Measurements from ENCODE around the gene ZNF831.

ZNF831 gene

GRCh38 chr20:59179988-59180387, 16.4 kb downstream of the ZNF831 start:
- no peak for DNase-seq (ENCODE audit: low read depth)

DNA sequence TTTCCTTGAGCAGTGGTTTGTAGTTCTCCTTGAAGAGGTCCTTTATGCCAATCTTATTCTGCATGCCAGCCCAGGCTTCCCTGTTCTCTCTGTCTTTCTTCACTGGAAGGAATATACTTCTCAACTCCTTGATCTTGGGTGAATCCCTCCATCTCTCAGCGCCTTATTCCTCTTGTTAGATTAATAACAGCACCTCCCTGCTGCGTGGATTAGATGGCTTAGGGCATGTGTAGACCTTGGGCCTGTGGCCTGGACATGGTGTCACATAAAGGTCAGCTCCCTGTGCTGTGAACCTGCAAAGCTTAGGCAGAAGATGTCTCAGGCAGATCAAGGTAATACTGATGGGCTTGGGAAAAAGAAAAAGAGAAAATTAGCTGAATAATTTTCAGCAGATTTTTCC, 18.3 kb downstream of the ZNF831 start:
- no peak for DNase-seq (ENCODE audit: low read depth)

GRCh38 chr20:59182401-59183044, 18.9 kb downstream of the ZNF831 start:
- no peak for DNase-seq (ENCODE audit: low read depth)

GRCh38 chr20:59183751-59184150, 20.1 kb downstream of the ZNF831 start:
- no peak for DNase-seq (ENCODE audit: low read depth)

DNA sequence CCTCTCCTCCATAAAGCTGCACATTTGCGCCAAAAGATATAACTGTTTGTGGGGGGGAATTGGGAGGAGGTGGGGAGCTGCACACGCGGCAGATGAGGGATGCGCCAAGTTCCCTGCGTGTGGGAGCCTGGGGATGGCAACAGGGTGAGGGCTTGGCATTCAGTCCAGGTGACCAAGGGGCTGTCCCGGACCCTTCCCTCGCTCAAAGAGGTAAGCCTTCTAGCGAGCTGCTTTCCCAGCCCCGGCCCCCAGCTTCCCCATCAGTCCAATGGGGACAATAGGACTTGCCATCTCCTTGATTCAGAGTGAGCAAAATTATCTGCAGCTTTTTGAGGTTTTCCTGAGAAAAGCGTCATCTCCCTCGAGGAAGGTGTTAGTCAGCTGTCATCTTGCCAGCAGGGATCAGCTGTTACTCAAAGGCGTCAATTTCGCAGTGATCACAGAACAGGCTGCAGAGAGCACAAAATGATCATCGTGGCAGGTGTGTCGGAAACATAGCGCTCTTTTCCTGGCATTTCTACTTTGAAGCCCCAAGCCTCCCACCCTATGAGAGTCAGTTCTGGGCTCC, 21.3 kb downstream of the ZNF831 start:
- DNase-seq (ENCODE audit: low read depth) = no peak

DNA sequence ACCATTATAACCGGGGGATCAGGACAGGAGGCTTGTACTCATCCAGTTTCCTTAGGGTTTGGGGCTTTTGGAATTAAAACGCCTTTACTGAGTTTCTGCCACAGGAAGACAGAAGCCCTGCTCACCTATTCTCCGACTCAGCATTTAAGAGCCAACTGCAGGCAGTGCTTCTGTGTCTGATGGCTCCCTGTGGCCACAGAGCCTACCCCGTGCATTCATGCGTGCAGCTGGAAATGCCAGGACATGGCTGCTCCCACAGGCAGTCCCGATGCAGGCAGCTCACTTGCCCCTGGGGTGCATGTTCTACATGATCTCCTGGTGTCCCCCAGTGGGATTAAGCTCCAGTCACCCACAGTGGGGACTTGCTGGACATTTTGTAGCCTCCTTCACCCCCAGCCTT, 22.2 kb downstream of the ZNF831 start:
- no peak for DNase-seq (ENCODE audit: low read depth)

- DNase-seq (ENCODE audit: low read depth) = no peak
These were observed 26.8 kb downstream of the ZNF831 start for GRCh38 chr20:59190466-59190865.

GRCh38 chr20:59191036-59191755, 27.6 kb downstream of the ZNF831 start:
- DNase-seq (ENCODE audit: low read depth) = no peak

- DNase-seq (ENCODE audit: low read depth) = no peak
These were observed 28.3 kb downstream of the ZNF831 start for GRCh38 chr20:59191756-59192532.

DNA sequence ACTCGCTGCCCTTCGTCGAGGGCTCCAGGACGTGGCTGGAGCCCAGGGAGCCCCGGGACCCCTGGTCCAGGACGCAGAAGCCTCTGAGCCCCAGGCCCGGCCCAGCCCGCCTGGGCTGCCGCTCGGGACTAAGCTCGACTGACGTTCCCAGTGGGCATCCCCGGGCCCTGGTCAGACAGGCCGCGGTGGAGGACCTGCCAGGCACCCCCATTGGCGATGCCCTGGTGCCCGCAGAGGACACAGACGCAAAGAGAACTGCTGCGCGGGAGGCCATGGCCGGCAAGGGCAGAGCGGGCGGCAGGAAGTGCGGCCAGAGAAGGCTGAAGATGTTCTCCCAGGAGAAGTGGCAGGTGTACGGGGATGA, 28.9 kb downstream of the ZNF831 start:
- no peak for DNase-seq (ENCODE audit: low read depth)

DNA sequence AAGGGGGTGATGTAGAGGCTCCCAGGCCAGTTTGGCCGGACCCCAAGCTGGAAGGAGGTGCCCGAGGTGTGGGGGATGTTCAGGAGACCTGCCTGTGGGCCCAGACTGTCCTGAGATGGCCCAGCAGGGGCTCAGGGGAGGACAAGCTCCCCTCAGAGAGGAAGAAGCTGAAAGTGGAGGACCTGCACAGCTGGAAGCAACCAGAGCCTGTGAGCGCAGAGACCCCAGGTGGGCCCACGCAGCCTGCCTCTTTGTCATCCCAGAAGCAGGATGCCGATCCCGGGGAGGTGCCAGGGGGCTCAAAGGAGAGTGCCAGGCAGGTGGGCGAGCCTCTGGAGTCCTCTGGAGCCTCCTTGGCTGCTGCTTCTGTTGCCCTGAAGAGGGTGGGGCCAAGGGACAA, 29.7 kb downstream of the ZNF831 start:
- DNase-seq (ENCODE audit: low read depth) = no peak

DNA sequence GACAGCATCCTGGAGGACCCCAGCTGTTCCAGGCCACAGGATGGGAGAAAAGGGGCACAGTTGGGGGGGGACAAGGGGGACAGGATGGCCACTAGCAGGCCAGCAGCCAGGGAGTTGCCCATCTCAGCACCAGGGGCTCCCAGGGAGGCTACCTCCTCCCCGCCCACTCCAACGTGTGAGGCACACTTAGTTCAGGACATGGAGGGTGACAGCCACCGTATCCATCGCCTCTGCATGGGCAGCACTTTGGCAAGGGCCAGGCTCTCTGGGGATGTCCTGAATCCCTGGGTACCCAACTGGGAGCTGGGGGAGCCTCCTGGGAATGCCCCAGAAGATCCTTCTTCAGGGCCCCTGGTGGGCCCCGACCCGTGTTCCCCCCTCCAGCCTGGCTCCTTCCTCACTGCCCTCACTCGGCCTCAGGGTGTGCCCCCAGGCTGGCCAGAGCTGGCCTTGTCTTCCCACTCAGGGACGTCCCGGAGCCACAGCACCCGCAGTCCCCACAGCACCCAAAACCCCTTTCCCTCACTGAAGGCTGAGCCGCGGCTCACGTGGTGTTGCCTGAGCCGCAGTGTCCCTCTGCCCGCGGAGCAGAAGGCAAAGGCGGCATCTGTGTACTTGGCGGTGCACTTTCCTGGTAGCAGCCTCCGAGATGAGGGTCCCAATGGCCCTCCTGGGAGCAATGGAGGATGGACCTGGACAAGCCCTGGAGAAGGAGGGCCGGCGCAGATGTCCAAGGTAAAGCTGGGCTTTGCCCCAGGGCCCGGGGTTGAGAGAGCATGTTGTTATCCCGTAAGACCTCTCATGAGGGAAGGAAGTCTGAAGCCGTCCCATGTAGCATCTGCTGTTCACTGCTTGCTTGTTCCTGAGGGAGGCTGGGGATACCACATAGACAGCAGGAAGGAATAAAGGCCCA, 30.7 kb downstream of the ZNF831 start:
- no peak for DNase-seq (ENCODE audit: low read depth)

DNA sequence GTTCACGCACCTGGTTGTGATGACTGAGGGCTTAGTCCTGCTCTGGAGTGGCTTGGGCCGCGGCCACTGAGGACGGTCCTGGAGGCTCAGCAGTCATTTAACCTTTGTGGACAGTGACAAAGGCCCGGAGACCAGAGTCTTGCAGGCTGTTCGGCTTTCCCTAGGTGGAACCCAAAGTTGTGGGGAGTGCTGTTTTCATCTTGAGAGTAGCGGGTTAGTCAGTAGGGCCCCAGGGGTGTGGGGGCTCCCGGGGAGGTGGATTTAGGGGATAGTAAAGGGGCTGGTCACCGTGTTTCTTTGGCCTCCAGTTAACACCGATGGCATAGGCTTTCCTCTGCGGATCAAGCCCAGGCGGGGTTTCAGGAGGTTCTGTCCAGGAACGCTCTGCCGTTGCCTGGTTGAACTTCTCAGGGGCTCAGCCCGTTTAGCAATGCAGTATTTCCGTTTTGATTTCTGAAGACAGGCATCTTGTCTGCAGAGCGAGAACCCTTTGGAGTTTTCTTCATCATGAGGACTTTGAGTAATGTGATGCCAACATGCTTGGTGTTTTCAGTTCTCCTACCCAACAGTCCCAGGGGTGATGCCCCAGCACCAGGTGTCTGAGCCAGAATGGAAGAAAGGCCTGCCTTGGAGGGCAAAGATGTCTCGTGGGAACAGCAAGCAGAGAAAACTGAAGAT, 31.8 kb downstream of the ZNF831 start:
- no peak for DNase-seq (ENCODE audit: low read depth)

DNA sequence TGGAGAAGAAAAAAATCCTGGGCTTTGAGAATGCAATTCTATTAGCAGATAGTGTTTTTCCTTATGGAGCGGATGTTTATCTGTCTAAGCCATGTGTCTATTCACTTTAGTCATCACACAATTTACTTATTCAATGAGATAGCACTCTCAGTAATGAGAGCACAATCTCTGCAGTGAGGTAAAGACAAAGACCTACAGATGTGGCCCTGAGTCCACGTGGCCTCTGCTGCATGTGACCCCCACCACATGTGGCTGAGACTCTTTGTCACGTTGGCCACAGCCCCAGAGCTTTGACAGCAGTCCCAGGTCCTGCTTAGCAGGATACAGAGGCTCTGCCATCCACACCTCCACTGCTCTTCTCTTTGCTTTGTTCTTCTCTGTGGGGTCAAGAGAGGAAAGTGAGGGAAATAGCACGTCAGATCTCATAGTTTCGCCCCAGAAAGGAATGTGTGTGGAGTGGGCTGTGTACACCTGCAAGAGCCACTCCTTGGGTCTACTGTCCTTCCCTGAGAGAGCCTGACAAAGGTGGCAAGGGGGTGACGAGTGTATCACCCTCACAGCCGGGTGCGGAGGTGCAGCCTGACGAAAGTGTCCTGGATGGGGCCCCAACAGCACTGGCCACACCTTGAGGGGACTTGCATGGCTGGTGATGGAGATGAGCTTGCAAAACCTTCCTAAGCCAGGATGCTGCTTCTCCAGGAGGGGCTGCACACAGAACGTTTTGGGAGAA, 40.7 kb downstream of the ZNF831 start:
- DNase-seq (ENCODE audit: low read depth) = no peak

DNA sequence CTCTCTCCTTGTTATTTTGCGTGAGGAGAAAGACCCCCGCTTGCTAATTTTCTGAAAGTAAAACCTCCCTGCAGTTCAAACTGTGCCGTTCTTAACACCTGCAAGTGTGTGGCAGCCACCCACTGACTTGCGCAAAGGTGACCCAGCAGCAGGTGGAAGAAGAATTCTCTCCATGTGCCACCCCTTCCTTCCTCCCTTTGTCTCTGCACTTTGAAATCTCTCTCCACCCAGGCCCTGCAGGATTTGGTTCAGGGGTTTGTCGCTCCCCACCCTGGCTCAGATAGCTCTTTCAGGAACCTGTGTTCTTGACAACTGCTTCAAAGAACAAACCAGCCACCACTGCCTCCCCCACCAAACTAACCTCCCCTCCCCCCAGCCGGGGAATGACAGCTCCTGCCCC, 41.4 kb downstream of the ZNF831 start:
- DNase-seq (ENCODE audit: low read depth) = no peak

- DNase-seq (ENCODE audit: low read depth) = no peak
These were observed 43.6 kb downstream of the ZNF831 start for GRCh38 chr20:59207235-59207634.

DNA sequence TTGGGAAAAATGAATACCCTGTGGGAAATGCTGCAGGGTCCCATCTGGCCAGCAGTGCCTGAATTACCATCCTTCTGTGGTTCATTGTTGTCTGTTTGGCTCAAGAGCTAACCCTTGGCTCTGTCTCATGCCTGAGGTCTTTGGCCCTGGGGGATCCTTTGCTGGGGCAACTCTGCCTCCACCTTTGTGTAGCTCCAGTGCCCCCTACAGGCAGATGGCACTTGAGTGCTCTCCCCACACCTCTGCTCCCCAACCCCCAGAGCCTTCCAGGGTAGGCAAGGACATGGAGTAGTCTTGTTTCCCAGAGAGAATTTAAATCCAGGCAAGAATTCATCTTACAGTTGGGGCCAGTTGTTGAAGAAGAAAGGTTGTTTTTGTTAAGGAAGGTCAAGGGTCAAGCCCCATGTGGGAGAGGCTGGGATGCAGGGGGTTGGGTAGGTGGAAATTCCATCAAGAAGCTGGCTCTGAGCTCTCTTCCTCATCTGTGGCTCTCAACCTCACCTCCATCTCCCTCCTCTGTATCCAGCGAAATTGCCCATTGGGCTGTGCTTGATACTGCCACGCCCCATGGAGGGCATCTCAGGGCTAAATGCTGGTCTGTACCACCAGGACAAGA, 44.2 kb downstream of the ZNF831 start:
- DNase-seq (ENCODE audit: low read depth) = peak; percentile 62

DNA sequence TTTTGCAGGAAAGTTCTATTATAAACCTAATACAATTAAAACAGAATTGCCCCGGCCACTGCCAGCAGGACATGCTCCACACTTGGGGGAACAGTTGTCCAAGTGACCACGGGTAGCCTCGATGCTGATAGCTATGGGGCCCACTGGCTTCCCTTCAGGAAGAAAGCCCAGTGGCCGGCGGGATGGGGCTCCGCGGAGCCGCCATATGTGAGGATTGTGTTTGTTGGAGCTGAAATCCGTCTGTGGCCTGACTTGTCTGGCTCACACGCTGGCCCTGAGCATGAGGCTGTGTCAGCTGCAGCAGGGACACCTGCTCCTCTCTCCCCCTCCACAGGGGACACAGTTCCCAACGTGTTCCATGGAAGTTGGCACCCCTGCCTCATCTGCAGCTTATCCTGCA, 46.6 kb downstream of the ZNF831 start:
- no peak for DNase-seq (ENCODE audit: low read depth)

DNA sequence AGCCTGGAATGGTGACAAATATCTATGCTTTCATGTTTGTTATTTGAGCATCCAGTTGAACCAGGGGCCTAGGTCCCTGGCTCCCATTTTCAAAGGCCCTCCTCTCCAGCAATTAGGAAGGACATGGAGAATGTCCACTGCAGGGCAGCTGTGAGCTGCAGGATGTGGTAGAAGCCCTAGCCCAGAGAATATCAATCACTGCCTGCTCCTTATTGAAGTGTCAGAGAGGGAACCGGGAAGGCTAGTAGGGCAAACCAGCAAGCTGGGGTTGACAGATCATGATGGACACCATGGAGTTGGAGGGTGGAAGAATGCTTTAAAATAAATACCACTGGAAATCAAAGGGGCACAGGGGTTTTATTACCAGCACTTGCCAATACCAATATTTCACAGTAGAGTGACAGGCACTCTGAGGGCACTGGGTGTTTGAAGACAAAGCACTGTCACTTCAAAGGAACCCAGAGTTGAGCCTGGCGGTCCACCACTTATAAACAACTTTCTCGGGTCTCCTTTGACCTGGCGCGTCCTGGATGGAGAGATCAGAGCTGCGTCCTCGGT, 47.7 kb downstream of the ZNF831 start:
- DNase-seq (ENCODE audit: low read depth) = no peak

GRCh38 chr20:59214073-59214472, 50.5 kb downstream of the ZNF831 start:
- no peak for DNase-seq (ENCODE audit: low read depth)
